ENCODE measurements around the gene ITIH5.

Gene ITIH5

DNA sequence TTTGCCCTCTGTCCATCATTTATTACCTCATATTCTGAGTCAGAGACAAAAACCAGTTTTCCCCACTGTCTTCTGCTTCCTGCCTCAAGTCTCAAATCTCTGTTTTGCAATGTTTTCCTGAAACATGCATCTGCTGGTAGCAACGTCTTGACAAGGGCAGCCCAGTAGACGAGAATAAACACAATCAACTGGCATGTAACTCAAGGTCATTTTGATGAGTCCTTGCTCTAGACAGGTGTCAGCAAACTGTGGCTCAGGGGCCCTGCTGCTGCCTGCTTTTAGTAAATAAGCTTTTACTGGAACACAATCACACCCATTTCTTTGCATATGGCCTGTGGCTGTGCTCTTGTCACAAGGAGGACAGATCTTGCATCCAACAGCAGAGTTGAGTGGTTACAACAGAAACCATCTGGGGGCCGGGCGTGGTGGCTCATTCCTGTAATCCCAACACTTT, 59.8 kb downstream of the ITIH5 start:
- no peaks in the 10 kb centered on the region for H3K9me3 ChIP-seq
- H3K4me3 ChIP-seq (ENCODE audit: low read depth, low read length) = no peak overlapping the region
- TF ChIP-seq CTCF (IDR thresholded peaks at IDR 0.05; ENCODE audit: low read depth, low read length) = no peak
- H3K27me3 ChIP-seq = no peaks in the 10 kb centered on the region
- no peak for DNase-seq
- no peaks in the 10 kb centered on the region for H3K36me3 ChIP-seq
- no peaks in the 10 kb centered on the region for H3K4me1 ChIP-seq

GRCh38 chr10:7605565-7606295, 61.0 kb downstream of the ITIH5 start:
- DNase-seq = no peak
- TF ChIP-seq CTCF (IDR thresholded peaks at IDR 0.05; ENCODE audit: low read depth, low read length) = no peak
- H3K36me3 ChIP-seq = no peaks in the 10 kb centered on the region
- no peak overlapping the region for H3K4me3 ChIP-seq (ENCODE audit: low read depth, low read length)
- 0 out of 2 replicates have a peak, but pooled peaks cover 3% of the 10 kb centered on the region for H3K27me3 ChIP-seq
- no peaks in the 10 kb centered on the region for H3K9me3 ChIP-seq
- H3K4me1 ChIP-seq = no peaks in the 10 kb centered on the region

- H3K36me3 ChIP-seq = no peaks in the 10 kb centered on the region
- DNase-seq = no peak
- H3K4me1 ChIP-seq = no peaks in the 10 kb centered on the region
- no peak overlapping the region for H3K4me3 ChIP-seq (ENCODE audit: low read depth, low read length)
- TF ChIP-seq CTCF (IDR thresholded peaks at IDR 0.05; ENCODE audit: low read depth, low read length) = no peak
- peaks cover 14% of the 10 kb centered on the region; the same call in 1 of the 2 replicates for H3K27me3 ChIP-seq
- H3K9me3 ChIP-seq = no peaks in the 10 kb centered on the region
These were observed 65.6 kb downstream of the ITIH5 start for GRCh38 chr10:7601023-7601656.

GRCh38 chr10:7598771-7599170, 68.0 kb downstream of the ITIH5 start:
- H3K4me3 ChIP-seq (ENCODE audit: low read depth, low read length) = no peak overlapping the region
- H3K4me1 ChIP-seq = no peaks in the 10 kb centered on the region
- peaks cover 14% of the 10 kb centered on the region; the same call in 1 of the 2 replicates for H3K27me3 ChIP-seq
- H3K36me3 ChIP-seq = no peaks in the 10 kb centered on the region
- H3K9me3 ChIP-seq = no peaks in the 10 kb centered on the region
- TF ChIP-seq CTCF (IDR thresholded peaks at IDR 0.05; ENCODE audit: low read depth, low read length) = no peak
- DNase-seq = no peak

GRCh38 chr10:7596356-7596755, 70.4 kb downstream of the ITIH5 start:
- Histone ChIP-seq H3K4me1 (no peaks in the 10 kb centered on the region), H3K9me3 (no peaks in the 10 kb centered on the region), H3K4me3 (ENCODE audit: low read depth, low read length) (no peak overlapping the region), H3K36me3 (no peaks in the 10 kb centered on the region), H3K27me3 (peaks cover 14% of the 10 kb centered on the region; the same call in 1 of the 2 replicates)
- TF ChIP-seq CTCF (IDR thresholded peaks at IDR 0.05; ENCODE audit: low read depth, low read length) = no peak
- no peak for DNase-seq

DNA sequence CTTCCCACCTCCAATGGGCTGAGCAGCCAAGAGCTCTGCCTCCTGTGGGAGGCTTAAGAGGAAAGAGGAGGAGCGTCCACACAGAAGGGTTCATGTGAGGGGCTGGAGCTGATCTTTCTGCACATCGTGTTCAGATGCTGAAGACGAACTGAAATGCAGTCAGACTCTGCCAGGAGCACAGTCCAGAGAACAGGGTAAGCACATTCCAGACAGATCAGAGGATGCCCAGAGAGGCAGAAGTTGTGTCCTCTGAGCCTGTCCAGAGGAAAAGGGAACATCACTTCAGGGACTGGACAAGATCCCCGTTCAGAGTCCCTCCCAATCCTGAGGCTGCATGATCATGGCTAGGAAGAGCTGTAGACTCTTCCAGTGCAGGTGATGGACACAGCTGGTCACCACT, 72.9 kb downstream of the ITIH5 start:
- no peak for TF ChIP-seq CTCF (IDR thresholded peaks at IDR 0.05; ENCODE audit: low read depth, low read length)
- no peak for DNase-seq

More for the DNA sequence above, 72.9 kb downstream of the ITIH5 start:
- no peaks in the 10 kb centered on the region for H3K9me3 ChIP-seq
- H3K36me3 ChIP-seq = no peaks in the 10 kb centered on the region
- 0 out of 2 replicates have a peak, but pooled peaks cover 3% of the 10 kb centered on the region for H3K27me3 ChIP-seq
- no peaks in the 10 kb centered on the region for H3K4me1 ChIP-seq
- H3K4me3 ChIP-seq (ENCODE audit: low read depth, low read length) = no peak overlapping the region
